ENCODE data around the gene FRAS1.

DNA sequence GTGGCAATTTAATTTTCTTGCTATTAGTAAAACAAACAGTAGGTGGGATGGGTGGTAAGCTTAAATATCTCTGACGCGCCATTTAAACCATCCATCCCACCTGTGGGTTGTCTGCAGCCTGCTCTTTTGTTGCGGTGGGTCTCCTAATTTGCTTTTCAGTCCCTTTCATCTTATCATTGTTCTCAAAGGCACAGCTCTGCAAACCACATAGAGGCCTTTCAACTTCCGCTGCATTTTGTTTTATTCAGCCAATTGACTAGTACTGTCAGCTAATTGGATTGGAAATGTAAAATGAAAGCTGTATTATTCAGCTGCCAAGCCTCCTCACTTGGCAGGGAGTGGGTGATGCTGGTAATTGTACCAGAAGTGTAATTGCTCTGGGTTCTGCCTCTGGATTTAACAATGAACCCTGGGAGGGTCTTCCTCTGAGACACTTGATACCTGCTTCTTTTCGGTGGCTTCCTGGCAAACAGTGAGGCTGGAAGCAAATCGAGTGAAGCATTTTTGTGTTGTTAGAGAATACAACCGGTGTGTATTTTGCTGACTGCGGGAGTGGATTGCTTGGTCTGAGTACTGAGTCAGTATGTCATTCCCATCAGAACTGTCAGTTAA lies 165.6 kb downstream of the FRAS1 start:
- TF ChIP-seq, protein P1, sequence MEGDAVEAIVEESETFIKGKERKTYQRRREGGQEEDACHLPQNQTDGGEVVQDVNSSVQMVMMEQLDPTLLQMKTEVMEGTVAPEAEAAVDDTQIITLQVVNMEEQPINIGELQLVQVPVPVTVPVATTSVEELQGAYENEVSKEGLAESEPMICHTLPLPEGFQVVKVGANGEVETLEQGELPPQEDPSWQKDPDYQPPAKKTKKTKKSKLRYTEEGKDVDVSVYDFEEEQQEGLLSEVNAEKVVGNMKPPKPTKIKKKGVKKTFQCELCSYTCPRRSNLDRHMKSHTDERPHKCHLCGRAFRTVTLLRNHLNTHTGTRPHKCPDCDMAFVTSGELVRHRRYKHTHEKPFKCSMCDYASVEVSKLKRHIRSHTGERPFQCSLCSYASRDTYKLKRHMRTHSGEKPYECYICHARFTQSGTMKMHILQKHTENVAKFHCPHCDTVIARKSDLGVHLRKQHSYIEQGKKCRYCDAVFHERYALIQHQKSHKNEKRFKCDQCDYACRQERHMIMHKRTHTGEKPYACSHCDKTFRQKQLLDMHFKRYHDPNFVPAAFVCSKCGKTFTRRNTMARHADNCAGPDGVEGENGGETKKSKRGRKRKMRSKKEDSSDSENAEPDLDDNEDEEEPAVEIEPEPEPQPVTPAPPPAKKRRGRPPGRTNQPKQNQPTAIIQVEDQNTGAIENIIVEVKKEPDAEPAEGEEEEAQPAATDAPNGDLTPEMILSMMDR (conservative IDR thresholded peaks at IDR 0.05; ENCODE audit: low read depth, low read length), result no peak
- TF ChIP-seq EZH2 (IDR thresholded peaks at IDR 0.05; ENCODE audit: low read length, unreplicated experiment), result no peak
- no peak for TF ChIP-seq EZH2phosphoT487 (IDR thresholded peaks at IDR 0.05; ENCODE audit: borderline replicate concordance, low read length)

Data from PC-3 (cell line).